Measurements from ENCODE around the gene HBS1L. TPM values are rescaled to one million over a fixed set of nuclear protein-coding genes. Genes with fewer than 3 reads are reported as not detected.

HBS1L gene
- total RNA-seq, 1 experiment from 2014 or later: 95.4 TPM

- 0 out of 2 replicates have a peak, but pooled peaks cover 3% of the 10 kb centered on the region for H3K4me1 Mint-ChIP-seq
- H3K4me3 Mint-ChIP-seq: no peak overlapping the region
- no peaks in the 10 kb centered on the region for H3K9me3 Mint-ChIP-seq
- ATAC-seq: no peak
- DNase-seq (ENCODE audit: low spot score): no peak
- no peaks in the 10 kb centered on the region for H3K36me3 Mint-ChIP-seq
- no peaks in the 10 kb centered on the region for H3K27me3 Mint-ChIP-seq (ENCODE audit: low read depth)
- ChIA-PET CTCF (no interaction called here), POLR2A (no interaction called here)
- TF ChIP-seq MXD4 (CRISPR knock-in tag; IDR thresholded peaks at IDR 0.05; ENCODE audit: borderline replicate concordance): no peak
- TF ChIP-seq GABPB1 (CRISPR knock-in tag; IDR thresholded peaks at IDR 0.05): no peak
- TF ChIP-seq HMGXB4 (CRISPR knock-in tag; IDR thresholded peaks at IDR 0.05): no peak
- no peak for TF ChIP-seq ESRRA (CRISPR knock-in tag; IDR thresholded peaks at IDR 0.05; ENCODE audit: borderline replicate concordance)
- TF ChIP-seq FOXK1 (CRISPR knock-in tag; IDR thresholded peaks at IDR 0.05): no peak
- no peak for TF ChIP-seq ZNF219 (CRISPR knock-in tag; IDR thresholded peaks at IDR 0.05; ENCODE audit: borderline replicate concordance)
- no peak overlapping the region for H3K27ac Mint-ChIP-seq
These were observed 36.6 kb downstream of the HBS1L start for GRCh38 chr6:135018052-135018451.

GRCh38 chr6:135014353-135014832 lies 40.2 kb downstream of the HBS1L start:
- TF ChIP-seq ATF1 (CRISPR knock-in tag; IDR thresholded peaks at IDR 0.05) (no peak), NFYB (CRISPR knock-in tag; conservative IDR thresholded peaks at IDR 0.05; ENCODE audit: low read depth) (no peak)
- no peak for ATAC-seq
- Mint-ChIP-seq H3K4me3 (no peak overlapping the region), H3K36me3 (no peaks in the 10 kb centered on the region), H3K4me1 (0 out of 2 replicates have a peak, but pooled peaks cover 3% of the 10 kb centered on the region), H3K27ac (0 out of 2 replicates have a peak overlapping the region, but pooled peaks have one; percentile 13), H3K9me3 (no peaks in the 10 kb centered on the region), H3K27me3 (ENCODE audit: low read depth) (no peaks in the 10 kb centered on the region)
- POLR2A ChIA-PET: no interaction called here
- DNase-seq (ENCODE audit: low spot score): no peak
- CTCF ChIA-PET: no interaction called here

GRCh38 chr6:135013211-135013610 lies 41.4 kb downstream of the HBS1L start:
- no peak for DNase-seq (ENCODE audit: low spot score)
- H3K27ac Mint-ChIP-seq: no peak overlapping the region
- H3K9me3 Mint-ChIP-seq: no peaks in the 10 kb centered on the region
- H3K4me1 Mint-ChIP-seq: 0 out of 2 replicates have a peak, but pooled peaks cover 3% of the 10 kb centered on the region
- H3K27me3 Mint-ChIP-seq (ENCODE audit: low read depth): no peaks in the 10 kb centered on the region
- TF ChIP-seq NR3C1 (CRISPR knock-in tag; conservative IDR thresholded peaks at IDR 0.05; ENCODE audit: low read depth) (no peak), FOXJ3 (CRISPR knock-in tag; IDR thresholded peaks at IDR 0.05; ENCODE audit: borderline replicate concordance) (no peak), ZNF263 (CRISPR knock-in tag; IDR thresholded peaks at IDR 0.05; ENCODE audit: low read depth) (no peak), TCF7 (CRISPR knock-in tag; IDR thresholded peaks at IDR 0.05; ENCODE audit: low read depth) (no peak), CREB1 (CRISPR knock-in tag; IDR thresholded peaks at IDR 0.05) (no peak), EMX1 (CRISPR knock-in tag; IDR thresholded peaks at IDR 0.05) (no peak), NFE2L1 (CRISPR knock-in tag; IDR thresholded peaks at IDR 0.05) (no peak), ARID4B (CRISPR knock-in tag; IDR thresholded peaks at IDR 0.05; ENCODE audit: borderline replicate concordance) (no peak), TEAD1 (CRISPR knock-in tag; IDR thresholded peaks at IDR 0.05) (no peak), GABPB1 (CRISPR knock-in tag; IDR thresholded peaks at IDR 0.05) (no peak), FOXP1 (CRISPR knock-in tag; IDR thresholded peaks at IDR 0.05; ENCODE audit: borderline replicate concordance) (no peak), CDX4 (CRISPR knock-in tag; IDR thresholded peaks at IDR 0.05; ENCODE audit: borderline replicate concordance) (no peak)
- CTCF ChIA-PET: interaction anchor here (1.9 kb wide), 1 partner anchor 11 kb away, joined by 7 read pairs; no protein-coding TSS in a partner anchor
- POLR2A ChIA-PET: no interaction called here
- H3K36me3 Mint-ChIP-seq: no peaks in the 10 kb centered on the region
- no peak overlapping the region for H3K4me3 Mint-ChIP-seq
- no peak for ATAC-seq

Data from WTC11 (cell line).